NCI-H2171 (cell line): Measurements from ENCODE around the gene FETUB.
"Not testable (repeated sequence)": the region's sequence is repeated elsewhere in the genome, so short reads cannot be mapped to it uniquely, and the experiment has no call there.

ENCODE experiments used
- DNase-seq: peaks from one replicate; lab custom pipeline; 2025; lab: John Stamatoyannopoulos, UW

FETUB gene

DNA sequence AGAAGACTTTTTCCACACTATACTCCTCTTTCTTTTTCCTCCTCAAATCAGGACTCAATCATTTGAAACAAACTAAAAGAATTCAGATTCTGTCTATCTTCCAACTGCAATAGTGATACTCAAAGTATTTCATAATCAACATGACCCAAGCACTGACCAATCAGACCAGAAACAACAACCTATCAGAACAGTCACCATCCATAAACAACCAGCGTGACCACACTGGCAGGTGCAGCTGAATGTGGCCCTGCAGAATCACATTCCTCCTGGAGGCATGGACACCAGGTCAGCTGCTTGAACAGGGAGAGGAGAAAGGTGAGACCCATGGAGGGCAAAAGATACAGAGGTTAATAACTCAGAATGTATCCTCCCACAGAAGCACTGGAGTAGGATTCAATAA, 39.0 kb downstream of the FETUB start:
- no peak for DNase-seq

DNA sequence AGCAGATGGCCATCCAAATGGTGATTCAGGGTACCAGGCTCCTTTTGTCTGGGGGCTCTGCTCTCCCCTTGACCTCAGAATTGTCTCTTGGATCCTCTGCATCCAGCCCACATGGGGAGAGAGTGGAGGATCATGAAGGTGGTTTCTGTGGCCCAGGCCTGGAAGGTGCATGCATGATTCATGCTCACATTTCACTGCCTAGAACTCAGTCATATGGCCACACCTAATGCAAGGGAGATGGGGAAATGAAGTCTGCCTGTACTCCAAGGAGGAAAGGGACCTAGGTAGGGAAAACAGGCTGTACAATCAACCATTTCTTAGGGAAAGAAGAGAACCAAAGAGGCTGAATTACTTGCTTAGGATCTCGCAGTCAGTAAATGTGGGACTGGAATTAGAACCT, 40.7 kb downstream of the FETUB start:
- DNase-seq: no peak

DNA sequence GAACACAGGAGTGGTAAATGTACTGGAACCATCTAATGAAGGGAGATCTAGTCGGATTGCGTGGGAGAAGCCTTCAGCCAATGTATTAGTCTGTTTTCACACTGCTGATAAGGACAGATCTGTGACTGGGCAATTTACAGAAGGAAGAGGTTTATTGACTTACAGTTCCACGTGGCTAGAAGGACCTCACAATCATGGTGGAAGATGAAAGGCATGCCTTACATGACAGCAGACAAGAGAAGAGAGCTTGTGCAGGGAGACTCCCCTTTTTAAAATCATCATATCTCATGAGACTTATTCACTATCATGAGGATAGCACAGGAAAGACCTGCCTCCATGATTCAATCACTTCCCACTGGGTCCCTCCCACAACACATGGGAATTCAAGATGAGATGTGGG, 42.6 kb downstream of the FETUB start:
- DNase-seq: no peak

DNA sequence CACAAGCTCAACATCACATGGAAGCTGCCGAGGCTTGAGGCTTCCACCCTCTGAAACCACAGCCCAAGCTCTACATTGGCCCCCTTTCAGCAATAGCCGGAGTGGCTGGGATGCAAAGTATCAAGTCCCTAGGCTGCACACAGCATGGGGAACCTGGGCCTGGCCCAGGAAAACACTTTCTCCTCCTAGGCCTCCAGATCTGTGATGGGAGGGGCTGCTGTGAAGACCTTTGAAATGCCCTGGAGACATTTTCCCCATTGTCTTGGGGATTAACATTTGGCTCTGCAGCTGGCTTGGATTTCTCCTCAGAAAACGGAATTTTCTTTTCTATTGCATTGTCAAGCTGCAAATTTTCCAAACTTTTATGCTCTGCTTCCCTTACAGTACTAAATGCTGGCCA, 43.8 kb downstream of the FETUB start:
- DNase-seq: no peak

DNA sequence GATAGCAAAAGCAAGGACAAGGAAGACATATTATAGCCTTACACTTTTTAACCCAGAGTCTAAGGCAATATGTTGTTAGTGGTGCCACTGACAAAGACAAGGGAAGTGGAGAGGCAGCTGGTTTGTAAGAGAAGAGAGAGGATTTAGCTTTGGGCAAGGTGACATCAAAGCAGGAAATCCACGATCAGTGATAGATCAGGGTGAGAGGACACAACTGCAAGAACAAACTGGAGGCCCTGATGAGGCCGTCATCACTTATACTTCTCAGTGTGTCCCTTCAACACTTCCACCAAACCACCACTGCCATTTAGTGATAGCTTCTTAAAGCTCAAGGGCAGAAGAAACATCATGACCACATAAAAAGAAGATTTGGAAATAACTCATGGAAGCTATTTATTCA, 46.3 kb downstream of the FETUB start:
- not testable (repeated sequence) for DNase-seq

DNA sequence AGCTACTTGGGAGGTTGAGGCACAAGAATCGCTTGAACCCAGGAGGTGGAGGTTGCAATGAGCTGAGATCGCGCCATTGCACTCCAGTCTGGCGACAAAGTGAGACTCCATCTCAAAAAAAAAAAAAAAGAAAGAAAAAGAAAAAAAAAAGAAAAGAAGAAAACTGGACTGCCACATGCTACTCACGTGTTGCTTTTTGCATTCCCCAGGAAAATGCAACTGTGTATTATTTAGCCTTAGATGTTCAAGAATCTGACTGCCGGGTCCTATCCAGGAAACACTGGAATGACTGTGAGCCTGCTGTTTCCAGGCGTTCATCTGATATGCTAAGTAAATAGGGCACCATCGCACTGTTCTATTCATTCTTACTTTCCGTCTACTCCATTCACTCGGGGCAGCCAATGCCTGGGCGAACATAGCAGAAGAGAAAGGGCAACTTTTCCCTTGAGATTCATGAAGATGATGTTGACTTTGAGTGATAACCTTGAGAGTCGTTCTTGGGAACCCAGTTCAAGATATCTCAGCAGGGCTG, 47.0 kb downstream of the FETUB start:
- DNase-seq: no peak

DNA sequence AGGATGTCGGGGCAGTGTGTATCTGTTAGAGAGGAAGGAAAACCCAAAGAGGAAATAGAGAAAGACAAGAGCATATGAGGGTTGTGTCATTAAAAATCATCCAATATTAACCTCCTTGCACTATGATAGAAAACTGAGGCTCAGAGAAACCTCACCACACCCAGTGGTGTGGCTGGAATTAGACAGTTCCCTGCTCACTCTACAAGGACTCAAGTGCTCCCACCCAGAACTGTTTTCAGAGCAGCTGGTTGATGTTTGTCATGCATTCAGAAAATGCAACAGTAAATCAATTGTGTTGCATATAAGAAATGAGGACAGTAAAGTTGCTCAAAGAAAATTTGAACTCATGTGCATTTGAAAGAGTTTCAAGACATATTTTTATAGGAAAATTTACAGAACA, 50.1 kb downstream of the FETUB start:
- not testable (repeated sequence) for DNase-seq

DNA sequence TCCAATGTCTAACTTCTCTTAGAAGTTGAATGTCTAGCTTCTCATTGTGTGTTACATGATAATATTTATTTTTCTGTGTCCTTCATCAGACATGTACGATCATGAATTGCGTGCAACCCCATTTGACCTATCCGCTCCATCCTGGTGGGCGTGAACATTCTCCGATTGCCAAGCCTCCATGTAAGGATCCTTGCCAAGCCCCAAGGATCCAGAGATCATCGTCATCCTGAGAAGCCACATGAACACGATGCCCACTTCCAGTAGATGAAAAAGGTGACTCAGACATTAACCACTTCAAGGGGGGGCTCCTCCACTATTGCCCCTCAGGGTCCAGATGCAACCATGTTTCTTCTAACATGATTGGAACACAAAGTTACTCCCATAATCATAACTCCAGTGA, 51.5 kb downstream of the FETUB start:
- no peak for DNase-seq

DNA sequence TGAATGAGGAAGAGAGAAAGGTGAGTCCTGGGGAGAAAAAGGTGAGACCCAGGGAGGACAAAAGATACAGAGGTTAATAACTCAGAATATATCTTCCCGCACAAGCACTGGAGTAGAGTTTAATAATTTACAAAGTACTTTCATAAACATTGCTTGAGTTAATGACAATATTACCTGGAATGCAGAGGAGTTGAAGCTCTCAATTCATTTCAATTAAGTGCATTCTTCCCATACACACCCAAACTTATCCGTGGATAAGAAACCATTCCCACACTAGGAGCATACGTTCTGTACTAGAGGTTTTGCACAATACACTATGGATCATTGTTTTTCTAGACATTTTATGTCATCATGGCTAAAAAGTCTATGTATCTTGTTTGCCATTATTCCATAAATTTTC, 53.6 kb downstream of the FETUB start:
- no peak for DNase-seq

DNA sequence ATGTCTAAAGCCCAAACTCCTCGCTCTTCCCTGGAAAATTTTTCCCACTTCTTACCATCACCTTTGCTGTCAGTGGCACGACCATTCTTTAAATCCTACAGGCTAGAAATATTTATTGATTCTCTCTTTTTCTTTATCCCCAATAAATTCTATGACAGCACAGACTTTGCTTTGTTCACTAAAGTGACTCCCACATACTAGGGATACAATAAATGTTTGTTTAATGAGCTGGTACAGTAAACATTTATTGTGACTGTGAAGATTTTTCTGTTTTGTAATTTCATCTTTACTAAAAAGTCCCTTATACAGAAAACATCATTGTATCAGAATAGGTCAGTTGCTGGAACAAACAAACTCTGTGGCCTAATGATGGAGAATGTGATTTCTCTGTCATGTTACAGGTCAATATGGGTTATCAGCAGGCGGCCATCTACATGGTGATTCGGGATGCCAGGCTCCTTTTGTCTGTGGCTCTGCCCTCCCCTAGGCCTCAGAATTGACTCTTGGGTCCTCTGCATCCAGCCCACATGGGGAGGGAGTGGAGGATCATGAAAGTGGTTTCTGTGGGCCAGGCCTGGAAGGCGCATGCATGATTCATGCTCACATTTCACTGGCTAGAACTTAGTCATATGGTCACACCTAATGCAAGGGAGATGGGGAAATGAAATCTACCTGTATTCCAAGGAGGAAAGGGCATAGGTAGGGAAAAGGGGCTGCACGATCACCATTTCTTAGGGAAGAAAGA, 54.3 kb downstream of the FETUB start:
- DNase-seq: no peak

DNA sequence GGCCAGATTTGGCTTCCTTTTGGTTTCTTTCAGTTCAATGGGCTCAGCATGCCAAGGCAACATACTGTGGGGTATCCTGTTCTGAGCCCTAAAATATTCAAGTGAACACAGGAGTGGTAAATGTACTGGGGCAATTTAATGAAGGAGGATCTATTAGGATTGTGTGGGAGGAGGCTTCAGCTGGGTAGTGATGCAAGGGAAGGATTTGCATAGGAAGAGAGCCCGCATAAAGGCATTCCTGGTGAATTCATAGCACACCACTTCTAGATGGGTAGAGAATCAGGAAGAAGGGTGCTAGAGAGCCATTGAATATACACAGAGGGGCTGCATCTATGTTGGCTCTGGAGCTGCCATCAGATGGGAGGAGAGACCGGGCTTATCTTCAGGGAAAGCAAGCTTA, 56.3 kb downstream of the FETUB start:
- DNase-seq: no peak

DNA sequence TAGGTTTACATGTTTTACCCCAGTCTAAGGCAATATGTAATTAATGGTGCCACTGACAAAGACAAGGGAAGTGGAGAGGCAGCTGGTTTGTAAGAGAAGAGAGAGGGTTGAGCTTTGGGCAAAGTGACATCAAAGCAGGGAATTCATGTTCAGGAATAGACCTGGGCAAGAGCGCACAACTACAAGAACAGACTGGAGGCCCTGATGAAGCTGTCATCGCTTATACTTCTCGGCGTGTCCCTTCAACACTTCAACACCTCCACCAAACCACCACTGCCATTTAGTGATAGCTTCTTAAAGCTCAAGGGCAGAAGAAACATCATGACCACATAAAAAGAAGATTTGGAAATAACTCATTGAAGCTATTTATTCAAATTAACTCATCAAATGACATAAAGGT, 57.3 kb downstream of the FETUB start:
- DNase-seq: no peak

DNA sequence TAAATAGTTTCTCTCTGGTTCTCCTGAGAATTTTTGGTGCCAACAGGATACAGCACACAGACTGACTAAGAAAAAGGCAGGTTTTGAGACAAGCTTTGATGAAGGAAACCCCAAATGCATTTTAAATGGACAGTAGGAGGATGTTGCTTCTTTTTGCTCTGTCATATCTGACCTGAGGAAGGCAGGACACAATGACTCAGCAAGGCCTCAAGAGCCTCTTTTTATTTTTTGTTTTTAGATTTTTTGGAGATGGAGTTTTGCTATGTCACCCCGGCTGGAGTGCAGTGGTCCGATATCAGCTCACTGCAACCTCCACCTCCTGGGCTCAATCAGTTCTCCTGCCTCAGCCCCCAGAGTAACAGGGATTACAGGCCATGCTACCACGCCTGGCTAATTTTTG, 60.1 kb downstream of the FETUB start:
- no peak for DNase-seq

DNA sequence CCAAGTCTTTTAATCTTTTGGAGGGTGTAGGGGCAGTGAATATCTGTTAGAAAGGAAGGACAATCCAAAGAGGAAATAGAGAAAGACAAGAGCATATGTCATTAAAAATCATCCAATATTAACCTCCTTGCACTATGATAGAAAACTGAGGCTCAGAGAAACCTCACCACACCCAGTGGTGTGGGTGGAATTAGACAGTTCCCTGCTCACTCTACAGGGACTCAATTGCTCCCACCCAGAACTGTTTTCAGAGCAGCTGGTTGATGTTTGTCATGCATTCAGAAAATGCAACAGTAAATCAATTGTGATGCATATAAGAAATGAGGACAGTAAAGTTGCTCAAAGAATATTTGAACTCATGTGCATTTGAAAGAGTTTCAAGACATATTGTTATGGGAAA, 62.3 kb downstream of the FETUB start:
- not testable (repeated sequence) for DNase-seq
